Measurements from ENCODE around the gene NALCN. TPM values are rescaled to one million over a fixed set of nuclear protein-coding genes. Genes with fewer than 3 reads are reported as not detected.

The NALCN gene
- total RNA-seq, 2 experiments from 2014 or later: not detected

DNA sequence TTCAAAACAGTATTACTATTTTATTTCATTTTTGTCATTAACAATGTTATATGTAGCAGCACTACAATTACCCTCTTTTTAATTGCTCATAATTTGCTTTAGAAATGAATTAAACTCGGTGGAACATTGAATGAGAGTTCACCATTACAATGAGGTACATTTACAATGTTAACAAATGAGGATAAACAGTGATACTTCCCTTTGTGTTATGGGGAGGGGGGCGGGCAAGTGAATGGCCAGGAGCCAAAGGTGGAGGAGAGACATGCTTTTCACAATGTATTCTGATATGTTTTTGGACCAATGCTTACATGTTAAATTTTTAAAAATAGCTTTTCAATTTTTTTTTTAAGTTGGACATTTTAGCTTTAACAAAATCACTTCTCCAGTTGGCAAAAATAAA, 34.2 kb downstream of the NALCN start:
- ChIA-PET CTCF (no interaction called here), POLR2A (no interaction called here)
- H3K9me3 ChIP-seq (ENCODE audit: control insufficient read depth in 1 of 2, insufficient read depth in 1 of 2, low read length in 2 of 2): peaks cover 0 to 4% of the 10 kb centered on the region in 2 experiments
- no peaks in the 10 kb centered on the region for H3K36me3 ChIP-seq (ENCODE audit: insufficient read depth, low read length)
- H3K27ac ChIP-seq (ENCODE audit: low read depth in 1 of 2, low read length in 2 of 2): no peak overlapping the region
- Mint-ChIP-seq H3K36me3 (ENCODE audit: low read depth) (no peaks in the 10 kb centered on the region), H3K9me3 (no peaks in the 10 kb centered on the region), H3K27me3 (peaks cover 5% of the 10 kb centered on the region), H3K4me3 (no peak overlapping the region), H3K27ac (no peak overlapping the region), H3K4me1 (ENCODE audit: low read depth) (no peaks in the 10 kb centered on the region)
- intact Hi-C loops (cut with DNase I, micrococcal nuclease): no loop called here
- H3K4me1 ChIP-seq (ENCODE audit: insufficient read depth, low read length): no peaks in the 10 kb centered on the region
- DNase-seq: no peak
- H3K4me3 ChIP-seq (ENCODE audit: low read length): no peak overlapping the region
- ATAC-seq (ENCODE audit: poor library complexity): no peak
- TF ChIP-seq, protein P1, sequence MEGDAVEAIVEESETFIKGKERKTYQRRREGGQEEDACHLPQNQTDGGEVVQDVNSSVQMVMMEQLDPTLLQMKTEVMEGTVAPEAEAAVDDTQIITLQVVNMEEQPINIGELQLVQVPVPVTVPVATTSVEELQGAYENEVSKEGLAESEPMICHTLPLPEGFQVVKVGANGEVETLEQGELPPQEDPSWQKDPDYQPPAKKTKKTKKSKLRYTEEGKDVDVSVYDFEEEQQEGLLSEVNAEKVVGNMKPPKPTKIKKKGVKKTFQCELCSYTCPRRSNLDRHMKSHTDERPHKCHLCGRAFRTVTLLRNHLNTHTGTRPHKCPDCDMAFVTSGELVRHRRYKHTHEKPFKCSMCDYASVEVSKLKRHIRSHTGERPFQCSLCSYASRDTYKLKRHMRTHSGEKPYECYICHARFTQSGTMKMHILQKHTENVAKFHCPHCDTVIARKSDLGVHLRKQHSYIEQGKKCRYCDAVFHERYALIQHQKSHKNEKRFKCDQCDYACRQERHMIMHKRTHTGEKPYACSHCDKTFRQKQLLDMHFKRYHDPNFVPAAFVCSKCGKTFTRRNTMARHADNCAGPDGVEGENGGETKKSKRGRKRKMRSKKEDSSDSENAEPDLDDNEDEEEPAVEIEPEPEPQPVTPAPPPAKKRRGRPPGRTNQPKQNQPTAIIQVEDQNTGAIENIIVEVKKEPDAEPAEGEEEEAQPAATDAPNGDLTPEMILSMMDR (IDR thresholded peaks at IDR 0.05): no peak
- no peaks in the 10 kb centered on the region for H3K27me3 ChIP-seq (ENCODE audit: control insufficient read depth in 1 of 2, insufficient read depth in 2 of 2, low read length in 2 of 2)

- Mint-ChIP-seq H3K4me3 (no peak overlapping the region), H3K27me3 (peaks cover 4% of the 10 kb centered on the region), H3K9me3 (peaks cover 7% of the 10 kb centered on the region), H3K27ac (no peak overlapping the region), H3K36me3 (ENCODE audit: low read depth) (no peaks in the 10 kb centered on the region), H3K4me1 (ENCODE audit: low read depth) (no peaks in the 10 kb centered on the region)
- H3K27me3 ChIP-seq (ENCODE audit: control insufficient read depth in 1 of 2, insufficient read depth in 2 of 2, low read length in 2 of 2): no peaks in the 10 kb centered on the region
- H3K4me1 ChIP-seq (ENCODE audit: insufficient read depth, low read length): no peaks in the 10 kb centered on the region
- TF ChIP-seq, protein P1 (IDR thresholded peaks at IDR 0.05): no peak
- no peak for DNase-seq
- no peaks in the 10 kb centered on the region for H3K9me3 ChIP-seq (ENCODE audit: control insufficient read depth in 1 of 2, insufficient read depth in 1 of 2, low read length in 2 of 2)
- no peak for ATAC-seq (ENCODE audit: poor library complexity)
- intact Hi-C loops (cut with DNase I, micrococcal nuclease): no loop called here
- no peak overlapping the region for H3K4me3 ChIP-seq (ENCODE audit: low read length)
- H3K27ac ChIP-seq (ENCODE audit: low read depth in 1 of 2, low read length in 2 of 2): no peak overlapping the region
- POLR2A ChIA-PET: no interaction called here
- CTCF ChIA-PET: no interaction called here
- H3K36me3 ChIP-seq (ENCODE audit: insufficient read depth, low read length): no peaks in the 10 kb centered on the region
Observed at GRCh38 chr13:101360525-101360924, 55.8 kb downstream of the NALCN start.

GRCh38 chr13:101354895-101355294, 61.4 kb downstream of the NALCN start:
- no peak overlapping the region for H3K27ac Mint-ChIP-seq
- no peak for ATAC-seq (ENCODE audit: poor library complexity)

More at GRCh38 chr13:101354895-101355294, 61.4 kb downstream of the NALCN start:
- Histone ChIP-seq H3K9me3 (ENCODE audit: control insufficient read depth in 1 of 2, insufficient read depth in 1 of 2, low read length in 2 of 2) (no peaks in the 10 kb centered on the region), H3K27ac (ENCODE audit: low read depth in 1 of 2, low read length in 2 of 2) (no peak overlapping the region), H3K4me3 (ENCODE audit: low read length) (no peak overlapping the region), H3K4me1 (ENCODE audit: insufficient read depth, low read length) (no peaks in the 10 kb centered on the region), H3K27me3 (ENCODE audit: control insufficient read depth in 1 of 2, insufficient read depth in 2 of 2, low read length in 2 of 2) (peaks cover 0 to 2% of the 10 kb centered on the region in 2 experiments), H3K36me3 (ENCODE audit: insufficient read depth, low read length) (no peaks in the 10 kb centered on the region)
- Mint-ChIP-seq H3K9me3 (peaks cover 7% of the 10 kb centered on the region), H3K36me3 (ENCODE audit: low read depth) (no peaks in the 10 kb centered on the region), H3K4me3 (no peak overlapping the region), H3K4me1 (ENCODE audit: low read depth) (no peaks in the 10 kb centered on the region), H3K27me3 (peaks cover 4% of the 10 kb centered on the region)
- intact Hi-C loops (cut with DNase I, micrococcal nuclease): no loop called here
- TF ChIP-seq, protein P1 (IDR thresholded peaks at IDR 0.05): no peak
- no peak for DNase-seq
- ChIA-PET POLR2A (no interaction called here), CTCF (no interaction called here)
